C4-2B (cell line): ENCODE results near the gene TCF12.

Experiments
- CTCF ChIP-seq: fragments of 450-650 bp; conservative IDR thresholded peaks from 2 replicates; pipeline ENCODE4 v1.5.1; 2017; ENCODE audit warnings: mild to moderate bottlenecking
- ZFX ChIP-seq: fragments of 450-650 bp; IDR thresholded peaks from 2 replicates; pipeline ENCODE4 v1.6.1; 2017

GRCh38 chr15:57189466-57189865 is 271.0 kb downstream of the TCF12 start:
- TF ChIP-seq CTCF: no peak
- TF ChIP-seq ZFX: no peak
